Stomach (tissue), 4 donors: Measurements from ENCODE around the gene PLEKHA4.

Experiments
- POLR2AphosphoS5 ChIP-seq, 3 donors: sonication (generic); formaldehyde crosslinking; IDR thresholded peaks; one replicate each; pipeline ENCODE4 v1.6.1; 2016; ENCODE audit warnings: antibody characterized with exemption in 3 of 3
- TF ChIP-seq, protein P1 (sequence below), 7 experiments: fragments of 450-650 bp in 4 of 7; fragments of 200-600 bp in 3 of 7; sonication (generic) in 3 of 7; IDR thresholded peaks; one replicate each; pipeline ENCODE4 v1.5.1; 2016 to 2019; ENCODE audit warnings: antibody characterized with exemption in 7 of 7, control low read depth in 2 of 7, mild to moderate bottlenecking in 1 of 7

GRCh38 chr19:48822514-48822913 lies 45.9 kb downstream of the PLEKHA4 start:
- no peak for TF ChIP-seq POLR2AphosphoS5 (IDR thresholded peaks at IDR 0.05)
- TF ChIP-seq, protein P1, sequence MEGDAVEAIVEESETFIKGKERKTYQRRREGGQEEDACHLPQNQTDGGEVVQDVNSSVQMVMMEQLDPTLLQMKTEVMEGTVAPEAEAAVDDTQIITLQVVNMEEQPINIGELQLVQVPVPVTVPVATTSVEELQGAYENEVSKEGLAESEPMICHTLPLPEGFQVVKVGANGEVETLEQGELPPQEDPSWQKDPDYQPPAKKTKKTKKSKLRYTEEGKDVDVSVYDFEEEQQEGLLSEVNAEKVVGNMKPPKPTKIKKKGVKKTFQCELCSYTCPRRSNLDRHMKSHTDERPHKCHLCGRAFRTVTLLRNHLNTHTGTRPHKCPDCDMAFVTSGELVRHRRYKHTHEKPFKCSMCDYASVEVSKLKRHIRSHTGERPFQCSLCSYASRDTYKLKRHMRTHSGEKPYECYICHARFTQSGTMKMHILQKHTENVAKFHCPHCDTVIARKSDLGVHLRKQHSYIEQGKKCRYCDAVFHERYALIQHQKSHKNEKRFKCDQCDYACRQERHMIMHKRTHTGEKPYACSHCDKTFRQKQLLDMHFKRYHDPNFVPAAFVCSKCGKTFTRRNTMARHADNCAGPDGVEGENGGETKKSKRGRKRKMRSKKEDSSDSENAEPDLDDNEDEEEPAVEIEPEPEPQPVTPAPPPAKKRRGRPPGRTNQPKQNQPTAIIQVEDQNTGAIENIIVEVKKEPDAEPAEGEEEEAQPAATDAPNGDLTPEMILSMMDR (IDR thresholded peaks at IDR 0.05) = no peak
